Left ventricle myocardium inferior (tissue), 1 donor: ENCODE results near the gene PRSS38. TPM values are rescaled to one million over a fixed set of nuclear protein-coding genes. Genes with fewer than 3 reads are reported as not detected.
"Not testable (repeated sequence)": the region's sequence is repeated elsewhere in the genome, so short reads cannot be mapped to it uniquely, and the experiment has no call there.

Experiments used
- DNase-seq: peaks from one replicate; pipeline ENCODE4 v3.0.0-alpha.2; 2020
- H3K27ac ChIP-seq: fragments of 200-600 bp; replicated peaks from 2 replicates; pipeline ENCODE4 v1.8.0; 2021
- H3K27me3 ChIP-seq: fragments of 200-600 bp; 2 replicates; pipeline ENCODE4 v1.8.0; 2021; ENCODE audit warnings: low read depth
- H3K36me3 ChIP-seq: fragments of 200-600 bp; 2 replicates; pipeline ENCODE4 v1.8.0; 2021
- H3K4me1 ChIP-seq: fragments of 200-600 bp; 2 replicates; pipeline ENCODE4 v1.8.0; 2021
- H3K4me3 ChIP-seq: fragments of 200-600 bp; 2 replicates; pipeline ENCODE4 v1.8.0; 2021; ENCODE audit warnings: mild to moderate bottlenecking, moderate library complexity
- H3K9me3 ChIP-seq: fragments of 200-600 bp; replicated peaks from 2 replicates; pipeline ENCODE4 v1.8.0; 2021
- intact Hi-C: fragments of 100-400 bp; cut with micrococcal nuclease; formaldehyde crosslinking; loops from one replicate; pipeline ENCODE4 v1.11.0; 2022
- total RNA-seq: library from RNA; stranded (reverse); fragmentation: NEBNext Ultra II Directional; extraction: Animal tissue kit (Norgen Biotek cat#: 25700); gene quantifications from one replicate; pipeline ENCODE4 v1.2.1, GENCODE V29; 2021
- TF ChIP-seq, protein P1 (sequence below): fragments of 200-600 bp; IDR thresholded peaks from 2 replicates; pipeline ENCODE4 v1.8.0; 2021; ENCODE audit warnings: antibody characterized with exemption, mild to moderate bottlenecking, borderline replicate concordance
- donor health status: DM: no; HTN: yes; CAD: no; lungs with severe emphysema.

Gene PRSS38
- total RNA-seq, 1 donor from 2014 or later = not detected

GRCh38 chr1:227844320-227845146 lies 29.1 kb downstream of the PRSS38 start:
- Histone ChIP-seq H3K4me1 (no peaks in the 10 kb centered on the region), H3K9me3 (peaks cover 15% of the 10 kb centered on the region), H3K4me3 (no peak overlapping the region), H3K36me3 (no peaks in the 10 kb centered on the region), H3K27ac (no peak overlapping the region), H3K27me3 (peaks cover 4% of the 10 kb centered on the region)
- intact Hi-C loops = no loop called here
- TF ChIP-seq, protein P1, sequence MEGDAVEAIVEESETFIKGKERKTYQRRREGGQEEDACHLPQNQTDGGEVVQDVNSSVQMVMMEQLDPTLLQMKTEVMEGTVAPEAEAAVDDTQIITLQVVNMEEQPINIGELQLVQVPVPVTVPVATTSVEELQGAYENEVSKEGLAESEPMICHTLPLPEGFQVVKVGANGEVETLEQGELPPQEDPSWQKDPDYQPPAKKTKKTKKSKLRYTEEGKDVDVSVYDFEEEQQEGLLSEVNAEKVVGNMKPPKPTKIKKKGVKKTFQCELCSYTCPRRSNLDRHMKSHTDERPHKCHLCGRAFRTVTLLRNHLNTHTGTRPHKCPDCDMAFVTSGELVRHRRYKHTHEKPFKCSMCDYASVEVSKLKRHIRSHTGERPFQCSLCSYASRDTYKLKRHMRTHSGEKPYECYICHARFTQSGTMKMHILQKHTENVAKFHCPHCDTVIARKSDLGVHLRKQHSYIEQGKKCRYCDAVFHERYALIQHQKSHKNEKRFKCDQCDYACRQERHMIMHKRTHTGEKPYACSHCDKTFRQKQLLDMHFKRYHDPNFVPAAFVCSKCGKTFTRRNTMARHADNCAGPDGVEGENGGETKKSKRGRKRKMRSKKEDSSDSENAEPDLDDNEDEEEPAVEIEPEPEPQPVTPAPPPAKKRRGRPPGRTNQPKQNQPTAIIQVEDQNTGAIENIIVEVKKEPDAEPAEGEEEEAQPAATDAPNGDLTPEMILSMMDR = no peak
- no peak for DNase-seq

DNA sequence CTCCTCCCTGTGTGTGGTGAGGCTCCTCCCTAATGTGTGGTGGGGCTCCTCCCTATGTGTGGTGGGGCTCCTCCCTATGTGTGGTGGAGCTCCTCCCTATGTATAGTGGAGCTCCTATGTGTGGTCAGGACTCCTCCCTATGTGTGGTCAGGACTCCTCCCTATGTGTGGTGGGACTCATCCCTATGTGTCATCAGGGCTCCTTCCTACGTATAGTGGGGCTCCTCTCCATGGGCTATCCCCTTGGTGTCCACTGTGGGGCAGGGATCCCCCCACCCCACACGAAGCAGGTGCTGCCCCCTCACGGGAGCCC lies 29.6 kb downstream of the PRSS38 start:
- Histone ChIP-seq H3K27me3 (peaks cover 4% of the 10 kb centered on the region), H3K4me3 (no peak overlapping the region), H3K27ac (no peak overlapping the region), H3K36me3 (no peaks in the 10 kb centered on the region), H3K9me3 (peaks cover 15% of the 10 kb centered on the region), H3K4me1 (no peaks in the 10 kb centered on the region)
- TF ChIP-seq, protein P1 = no peak
- no peak for DNase-seq
- intact Hi-C loops = no loop called here

GRCh38 chr1:227845519-227845918 lies 30.0 kb downstream of the PRSS38 start:
- no peak overlapping the region for H3K27ac ChIP-seq
- DNase-seq = no peak
- H3K36me3 ChIP-seq = no peaks in the 10 kb centered on the region
- intact Hi-C loops = no loop called here
- no peaks in the 10 kb centered on the region for H3K4me1 ChIP-seq
- peaks cover 4% of the 10 kb centered on the region for H3K27me3 ChIP-seq
- H3K4me3 ChIP-seq = no peak overlapping the region
- TF ChIP-seq, protein P1 = no peak
- peaks cover 15% of the 10 kb centered on the region for H3K9me3 ChIP-seq

DNA sequence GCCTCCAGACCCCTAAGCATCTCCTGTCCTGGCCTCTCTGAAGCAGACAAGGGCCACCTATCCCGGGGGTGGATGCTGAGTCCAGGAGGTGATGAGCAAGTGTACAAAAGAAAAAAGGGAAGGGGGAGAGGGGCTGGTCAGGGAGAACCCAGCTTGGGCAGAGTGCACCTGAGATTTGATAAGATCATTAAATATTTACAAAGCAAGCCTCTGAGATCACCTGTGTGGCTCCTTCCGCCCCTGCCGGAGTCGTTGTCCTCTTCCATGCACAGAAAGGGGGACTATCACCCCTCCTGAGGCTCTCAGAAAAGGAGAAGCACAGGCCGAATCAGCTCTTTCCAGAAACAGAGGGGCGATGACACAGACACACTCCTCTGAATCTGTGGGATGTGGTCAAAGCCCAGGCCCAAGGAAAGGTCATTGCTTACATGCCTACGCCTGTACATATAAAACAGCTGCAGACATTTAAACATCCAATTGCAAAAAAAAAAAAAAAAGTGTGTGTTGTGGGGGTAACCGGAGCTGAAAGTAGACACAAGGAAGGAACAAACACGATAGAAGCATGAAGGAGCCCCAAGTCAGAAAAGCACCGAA lies 30.9 kb downstream of the PRSS38 start:
- no peaks in the 10 kb centered on the region for H3K36me3 ChIP-seq
- H3K9me3 ChIP-seq = peaks cover 15% of the 10 kb centered on the region
- TF ChIP-seq, protein P1 = no peak
- H3K4me3 ChIP-seq = no peak overlapping the region
- no peaks in the 10 kb centered on the region for H3K4me1 ChIP-seq
- H3K27me3 ChIP-seq = peaks cover 4% of the 10 kb centered on the region
- no peak for DNase-seq
- intact Hi-C loops = no loop called here
- H3K27ac ChIP-seq = no peak overlapping the region

DNA sequence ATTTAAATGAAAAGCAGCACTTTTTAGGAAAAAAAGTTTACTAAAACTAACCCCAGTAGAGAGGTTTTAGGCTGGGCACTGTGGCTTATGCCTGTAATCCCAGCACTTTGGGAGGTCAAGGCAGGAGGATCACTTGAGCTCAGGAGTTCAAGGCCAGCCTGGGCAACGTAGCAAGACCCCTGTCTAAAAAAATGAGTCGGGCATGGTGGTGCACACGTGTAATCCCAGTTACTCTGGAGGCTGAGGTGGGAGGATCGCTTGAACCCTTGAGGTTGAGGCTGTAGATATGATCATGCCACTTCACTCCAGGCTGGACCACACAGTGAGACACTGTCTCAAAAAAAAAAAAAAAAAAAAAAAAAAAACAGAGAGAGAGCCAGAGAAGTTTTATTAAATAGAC lies 31.6 kb downstream of the PRSS38 start:
- DNase-seq, H3K4me3 ChIP-seq, intact Hi-C loops, H3K36me3 ChIP-seq, H3K27ac ChIP-seq, H3K4me1 ChIP-seq: not testable (repeated sequence)
- peaks cover 15% of the 10 kb centered on the region for H3K9me3 ChIP-seq
- H3K27me3 ChIP-seq = peaks cover 10% of the 10 kb centered on the region

GRCh38 chr1:227848430-227848932 lies 33.0 kb downstream of the PRSS38 start:
- H3K27me3 ChIP-seq = peaks cover 23% of the 10 kb centered on the region
- H3K27ac ChIP-seq = no peak overlapping the region
- no peak for DNase-seq
- peaks cover 15% of the 10 kb centered on the region for H3K9me3 ChIP-seq
- TF ChIP-seq, protein P1 = no peak
- H3K4me1 ChIP-seq = no peaks in the 10 kb centered on the region
- H3K4me3 ChIP-seq = no peak overlapping the region
- intact Hi-C loops = no loop called here
- no peaks in the 10 kb centered on the region for H3K36me3 ChIP-seq
